Endothelial cell of umbilical vein (primary cell): Measurements from ENCODE around the gene PLEKHG4B. TPM values are rescaled to one million over a fixed set of nuclear protein-coding genes. Genes with fewer than 3 reads are reported as not detected.

Experiments used
- BruUV-seq: library from RNA; stranded (reverse); fragments of 400-500 nt; replicated peaks from 2 replicates; lab custom pipeline; 2021; lab: Mats Ljungman, UMichigan
- CTCF ChIA-PET: fragments of 300-600, 350-600 bp; sonication (Branson Sonifier 250); formaldehyde crosslinking; loops from one replicate; lab custom pipeline; 2021; ENCODE audit warnings: antibody characterized with exemption, inconsistent platforms; lab: Charles Lee
- POLR2A ChIA-PET: fragments of 300-600, 350-600 bp; sonication (Branson Sonifier 250); formaldehyde crosslinking; loops from one replicate; lab custom pipeline; 2021; ENCODE audit warnings: antibody characterized with exemption, inconsistent platforms; lab: Charles Lee
- DNase-seq: peaks from one replicate; pipeline ENCODE4 v3.0.0-alpha.2; 2011; ENCODE audit warnings: low read depth, low spot score
- FAIRE-seq: peaks from 2 replicates; lab custom pipeline; 2011; peaks lifted over from hg19 to GRCh38; lab: Jason Lieb, UNC
- H2AFZ ChIP-seq: 2 replicates; pipeline ENCODE4 v1.6.0; 2012; ENCODE audit warnings: low read depth, low read length, control low read depth, inconsistent platforms
- H3K27ac ChIP-seq: 2 replicates; pipeline ENCODE4 v1.5.1; 2011; ENCODE audit warnings: low read depth, mild to moderate bottlenecking, control low read depth, low read length, moderate library complexity; ENCODE audit not compliant: insufficient read depth
- H3K27me3 ChIP-seq, 2 experiments: 2 replicates each; pipeline versions ENCODE4 v1.6.0 to v1.6.1; 2011; ENCODE audit warnings: low read length in 2 of 2, mixed read lengths in 1 of 2; ENCODE audit not compliant: control insufficient read depth in 2 of 2, insufficient read depth in 2 of 2
- H3K36me3 ChIP-seq, 2 experiments: 2 replicates in 1 of 2; 3 replicates in 1 of 2; pipeline ENCODE4 v1.5.1; 2011; ENCODE audit warnings: low read length in 2 of 2, mild to moderate bottlenecking in 1 of 2, moderate library complexity in 1 of 2; ENCODE audit not compliant: control insufficient read depth in 2 of 2, insufficient read depth in 2 of 2; ENCODE audit errors: extremely low read depth in 1 of 2
- H3K4me1 ChIP-seq: 3 replicates; pipeline ENCODE4 v1.5.1; 2011; ENCODE audit warnings: mild to moderate bottlenecking, low read length; ENCODE audit not compliant: control insufficient read depth, insufficient read depth; ENCODE audit errors: extremely low read depth
- H3K4me2 ChIP-seq: 2 replicates; pipeline ENCODE4 v1.6.1; 2011; ENCODE audit warnings: low read length, control low read depth, mixed read lengths; ENCODE audit not compliant: insufficient read depth
- H3K4me3 ChIP-seq, 3 experiments: fragments of 200-600 bp in 1 of 3; sonication (generic), shearing (Covaris generic) in 1 of 3; replicated peaks in 1 of 3; 2 replicates each; pipeline ENCODE4 v1.5.1; 2011 to 2016; ENCODE audit warnings: control low read depth in 3 of 3, low read length in 3 of 3, mild to moderate bottlenecking in 2 of 3, inconsistent platforms in 1 of 3, low read depth in 1 of 3, moderate library complexity in 1 of 3; ENCODE audit not compliant: insufficient read depth in 1 of 3
- H3K79me2 ChIP-seq: 2 replicates; pipeline ENCODE4 v1.6.0; 2012; ENCODE audit warnings: low read length, inconsistent platforms; ENCODE audit not compliant: control insufficient read depth, insufficient read depth
- H3K9ac ChIP-seq: replicated peaks from 2 replicates; pipeline ENCODE3; 2011; ENCODE audit warnings: low read length, control low read depth; ENCODE audit not compliant: insufficient read depth; ENCODE audit errors: extremely low read depth
- H3K9me1 ChIP-seq: replicated peaks from 3 replicates; pipeline ENCODE4 v1.6.0; 2011; ENCODE audit warnings: mild to moderate bottlenecking, low read length; ENCODE audit not compliant: control insufficient read depth, insufficient read depth; ENCODE audit errors: extremely low read depth
- H3K9me3 ChIP-seq: replicated peaks from 2 replicates; pipeline ENCODE4 v1.5.1; 2012; ENCODE audit warnings: low read length, inconsistent platforms; ENCODE audit not compliant: control insufficient read depth, insufficient read depth
- H4K20me1 ChIP-seq: replicated peaks from 2 replicates; pipeline ENCODE3; 2011; ENCODE audit warnings: mild to moderate bottlenecking, low read length; ENCODE audit not compliant: control insufficient read depth, insufficient read depth; ENCODE audit errors: extremely low read depth
- EZH2 ChIP-seq: IDR thresholded peaks from 2 replicates; pipeline ENCODE4 v1.6.1; 2012; ENCODE audit warnings: borderline replicate concordance, low read depth, mild to moderate bottlenecking, moderate library complexity, low read length, inconsistent platforms; ENCODE audit not compliant: severe bottlenecking
- FOS ChIP-seq: IDR thresholded peaks from 2 replicates; pipeline ENCODE4 v1.6.1; 2011; ENCODE audit warnings: mild to moderate bottlenecking, low read length, moderate library complexity, borderline replicate concordance; ENCODE audit not compliant: insufficient read depth
- GATA2 ChIP-seq: IDR thresholded peaks from 2 replicates; pipeline ENCODE4 v1.7.0; 2011; ENCODE audit warnings: low read depth, mild to moderate bottlenecking, moderate library complexity, mixed read lengths, low read length; ENCODE audit not compliant: insufficient read length, insufficient read depth
- JUN ChIP-seq: IDR thresholded peaks from 2 replicates; pipeline ENCODE4 v1.6.1; 2011; ENCODE audit warnings: borderline replicate concordance, low read depth; ENCODE audit not compliant: insufficient read length, insufficient read depth
- MYC ChIP-seq: IDR thresholded peaks from one replicate; pipeline ENCODE4 v1.6.1; 2011; ENCODE audit warnings: mild to moderate bottlenecking, low read depth, low read length
- POLR2A ChIP-seq: IDR thresholded peaks from 2 replicates; pipeline ENCODE4 v1.6.1; 2012; ENCODE audit warnings: low read depth, mild to moderate bottlenecking, control low read depth, low read length
- POLR2AphosphoS5 ChIP-seq: IDR thresholded peaks from 2 replicates; pipeline ENCODE4 v1.6.1; 2012; ENCODE audit warnings: low read depth, mild to moderate bottlenecking, control low read depth, low read length, moderate library complexity; ENCODE audit not compliant: insufficient read depth
- dilution Hi-C: fragments of 300-500 bp; cut with MboI; formaldehyde crosslinking; loops from one replicate; pipeline ENCODE4 v1.15.0; 2019; ENCODE audit warnings: low sequenced_read_pairs; ENCODE audit not compliant: extremely low pct_ligation_motif_present
- intact Hi-C: fragments of 100-400 bp; cut with micrococcal nuclease; formaldehyde crosslinking; loops from one replicate; pipeline ENCODE4 v1.10.0; 2022
- polyA plus RNA-seq, 4 experiments: library from polyadenylated mRNA; depleted of rRNA in 3 of 4; stranded (reverse) in 3 of 4; unstranded in 1 of 4; fragments of >200 nt; gene quantifications; 2 replicates each; pipeline versions ENCODE4 v1.2.1 to v1.2.3, GENCODE V29; 2011 to 2012; ENCODE audit warnings: missing spikeins in 1 of 4
- total RNA-seq: library from RNA; stranded (reverse); gene quantifications from 2 replicates; pipeline ENCODE4 v1.2.3, GENCODE V29; 2021
- TF ChIP-seq, protein P1 (sequence below): IDR thresholded peaks from 2 replicates; pipeline ENCODE4 v1.6.1; 2011; ENCODE audit not compliant: insufficient read depth, insufficient read length
- TF ChIP-seq, protein P2 (sequence below), 2 donors: IDR thresholded peaks; 1 replicate in 1 of 2; 2 replicates in 1 of 2; pipeline ENCODE4 v1.5.1; 2011; ENCODE audit warnings: low read length in 2 of 2, mild to moderate bottlenecking in 2 of 2, moderate library complexity in 2 of 2, control low read depth in 1 of 2, inconsistent platforms in 1 of 2, low read depth in 1 of 2; ENCODE audit not compliant: insufficient read depth in 1 of 2; ENCODE audit errors: extremely low read depth in 1 of 2

The PLEKHG4B gene
- total and polyA plus RNA-seq, 2 donors (not counting 3 experiments of a cell fraction or from before 2014, with no cell fraction given) = not detected

DNA sequence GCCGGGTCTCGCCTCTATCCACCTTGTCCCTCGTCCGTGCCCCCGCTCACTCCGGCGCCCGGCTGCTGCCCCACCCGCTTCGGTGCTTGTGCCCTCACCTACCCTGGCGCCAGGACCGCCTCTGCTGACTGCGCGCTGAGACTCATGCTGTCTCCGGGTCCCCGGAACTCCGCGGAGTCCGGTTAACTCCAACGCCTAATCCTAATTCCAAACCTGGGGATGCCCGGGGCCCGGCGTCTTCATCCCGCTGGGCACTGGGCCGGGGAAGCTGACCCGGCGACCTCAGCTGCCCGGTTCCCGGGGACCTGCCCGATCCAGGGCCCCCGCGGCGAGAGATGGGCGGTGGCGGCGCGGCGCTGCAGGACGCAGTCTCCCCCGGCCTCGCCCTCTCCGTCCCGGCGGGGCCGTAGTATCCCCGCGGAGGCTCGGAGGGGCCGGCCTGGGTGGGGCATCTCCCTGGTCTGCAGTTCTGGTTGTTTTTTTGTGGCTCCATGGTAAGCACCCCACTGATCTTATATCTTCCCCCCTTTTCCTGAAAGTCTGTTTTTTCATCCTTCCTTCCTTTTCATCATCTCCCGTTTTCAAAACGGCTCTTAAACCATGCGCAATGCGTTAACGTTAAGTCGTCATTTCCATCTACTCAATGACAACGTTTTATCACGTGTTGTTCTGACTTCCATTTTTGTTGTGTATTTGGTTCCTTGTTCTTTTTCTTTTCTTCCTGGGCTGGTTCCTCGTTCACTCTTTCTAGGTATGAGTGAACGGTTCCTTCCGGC lies 41.1 kb upstream of the PLEKHG4B start:
- Histone ChIP-seq H3K4me3 (no peak overlapping the region), H3K27me3 (peaks cover 2 to 11% of the 10 kb centered on the region in 2 experiments), H3K9me3 (no peaks in the 10 kb centered on the region), H4K20me1 (no peaks in the 10 kb centered on the region), H3K9ac (no peak overlapping the region), H3K9me1 (no peaks in the 10 kb centered on the region), H3K4me2 (no peak overlapping the region), H3K36me3 (no peaks in the 10 kb centered on the region), H3K27ac (no peak overlapping the region), H3K79me2 (no peaks in the 10 kb centered on the region), H3K4me1 (no peaks in the 10 kb centered on the region), H2AFZ (no peak overlapping the region)
- ChIA-PET CTCF (no interaction called here), POLR2A (no interaction called here)
- intact Hi-C loops (no loop called here), dilution Hi-C loops (no loop called here)
- no peak for DNase-seq
- no TSS peak for BruUV-seq
- TF ChIP-seq GATA2 (no peak), POLR2AphosphoS5 (no peak), POLR2A (no peak), MYC (no peak), EZH2 (no peak), FOS (no peak), JUN (no peak)
- TF ChIP-seq, protein P1, sequence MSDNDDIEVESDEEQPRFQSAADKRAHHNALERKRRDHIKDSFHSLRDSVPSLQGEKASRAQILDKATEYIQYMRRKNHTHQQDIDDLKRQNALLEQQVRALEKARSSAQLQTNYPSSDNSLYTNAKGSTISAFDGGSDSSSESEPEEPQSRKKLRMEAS = no peak
- TF ChIP-seq, protein P2, sequence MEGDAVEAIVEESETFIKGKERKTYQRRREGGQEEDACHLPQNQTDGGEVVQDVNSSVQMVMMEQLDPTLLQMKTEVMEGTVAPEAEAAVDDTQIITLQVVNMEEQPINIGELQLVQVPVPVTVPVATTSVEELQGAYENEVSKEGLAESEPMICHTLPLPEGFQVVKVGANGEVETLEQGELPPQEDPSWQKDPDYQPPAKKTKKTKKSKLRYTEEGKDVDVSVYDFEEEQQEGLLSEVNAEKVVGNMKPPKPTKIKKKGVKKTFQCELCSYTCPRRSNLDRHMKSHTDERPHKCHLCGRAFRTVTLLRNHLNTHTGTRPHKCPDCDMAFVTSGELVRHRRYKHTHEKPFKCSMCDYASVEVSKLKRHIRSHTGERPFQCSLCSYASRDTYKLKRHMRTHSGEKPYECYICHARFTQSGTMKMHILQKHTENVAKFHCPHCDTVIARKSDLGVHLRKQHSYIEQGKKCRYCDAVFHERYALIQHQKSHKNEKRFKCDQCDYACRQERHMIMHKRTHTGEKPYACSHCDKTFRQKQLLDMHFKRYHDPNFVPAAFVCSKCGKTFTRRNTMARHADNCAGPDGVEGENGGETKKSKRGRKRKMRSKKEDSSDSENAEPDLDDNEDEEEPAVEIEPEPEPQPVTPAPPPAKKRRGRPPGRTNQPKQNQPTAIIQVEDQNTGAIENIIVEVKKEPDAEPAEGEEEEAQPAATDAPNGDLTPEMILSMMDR (IDR thresholded peaks at IDR 0.05; ENCODE audit: extremely low read depth in 1 of 2, insufficient read depth in 1 of 2, low read depth in 1 of 2, low read length in 2 of 2) = no peak
- no peak for FAIRE-seq
